ENCODE measurements around the gene TRAF5.
"Not testable (repeated sequence)": the region's sequence is repeated elsewhere in the genome, so short reads cannot be mapped to it uniquely, and the experiment has no call there.

DNA sequence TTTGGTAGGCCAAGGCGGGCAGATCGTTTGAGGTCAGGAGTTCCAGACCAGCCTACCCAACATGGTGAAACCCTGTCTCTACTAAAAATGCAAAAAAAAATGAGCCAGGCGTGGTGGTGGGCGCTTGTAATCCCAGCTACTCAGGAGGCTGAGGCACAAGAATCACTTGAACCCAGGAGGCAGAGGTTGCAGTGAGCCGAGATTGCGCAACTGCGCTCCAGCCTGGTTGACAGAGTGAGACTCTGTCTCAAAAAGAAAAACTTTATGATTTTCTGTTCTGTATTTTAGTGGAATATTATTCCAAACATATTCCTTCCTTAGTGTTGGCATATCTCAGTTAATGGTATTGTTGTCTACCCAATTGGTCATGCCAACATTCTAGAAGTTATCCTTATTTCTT, 64.2 kb downstream of the TRAF5 start:
- TF ChIP-seq, protein P1, sequence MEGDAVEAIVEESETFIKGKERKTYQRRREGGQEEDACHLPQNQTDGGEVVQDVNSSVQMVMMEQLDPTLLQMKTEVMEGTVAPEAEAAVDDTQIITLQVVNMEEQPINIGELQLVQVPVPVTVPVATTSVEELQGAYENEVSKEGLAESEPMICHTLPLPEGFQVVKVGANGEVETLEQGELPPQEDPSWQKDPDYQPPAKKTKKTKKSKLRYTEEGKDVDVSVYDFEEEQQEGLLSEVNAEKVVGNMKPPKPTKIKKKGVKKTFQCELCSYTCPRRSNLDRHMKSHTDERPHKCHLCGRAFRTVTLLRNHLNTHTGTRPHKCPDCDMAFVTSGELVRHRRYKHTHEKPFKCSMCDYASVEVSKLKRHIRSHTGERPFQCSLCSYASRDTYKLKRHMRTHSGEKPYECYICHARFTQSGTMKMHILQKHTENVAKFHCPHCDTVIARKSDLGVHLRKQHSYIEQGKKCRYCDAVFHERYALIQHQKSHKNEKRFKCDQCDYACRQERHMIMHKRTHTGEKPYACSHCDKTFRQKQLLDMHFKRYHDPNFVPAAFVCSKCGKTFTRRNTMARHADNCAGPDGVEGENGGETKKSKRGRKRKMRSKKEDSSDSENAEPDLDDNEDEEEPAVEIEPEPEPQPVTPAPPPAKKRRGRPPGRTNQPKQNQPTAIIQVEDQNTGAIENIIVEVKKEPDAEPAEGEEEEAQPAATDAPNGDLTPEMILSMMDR (IDR thresholded peaks at IDR 0.05) = not testable (repeated sequence)
- not testable (repeated sequence) for TF ChIP-seq POLR2AphosphoS5, POLR2A, EP300 (IDR thresholded peaks at IDR 0.05)
